HCEC 1CT (cell line): ENCODE data around the gene TRIM43B.
A peak's percentile ranks its signal among the peaks of the same experiment; 100 is the strongest.
"Not testable (repeated sequence)": the region's sequence is repeated elsewhere in the genome, so short reads cannot be mapped to it uniquely, and the experiment has no call there.

ENCODE experiments used
- DNase-seq: peaks from one replicate; pipeline ENCODE4 v3.0.0-alpha.2; 2017

The TRIM43B gene

DNA sequence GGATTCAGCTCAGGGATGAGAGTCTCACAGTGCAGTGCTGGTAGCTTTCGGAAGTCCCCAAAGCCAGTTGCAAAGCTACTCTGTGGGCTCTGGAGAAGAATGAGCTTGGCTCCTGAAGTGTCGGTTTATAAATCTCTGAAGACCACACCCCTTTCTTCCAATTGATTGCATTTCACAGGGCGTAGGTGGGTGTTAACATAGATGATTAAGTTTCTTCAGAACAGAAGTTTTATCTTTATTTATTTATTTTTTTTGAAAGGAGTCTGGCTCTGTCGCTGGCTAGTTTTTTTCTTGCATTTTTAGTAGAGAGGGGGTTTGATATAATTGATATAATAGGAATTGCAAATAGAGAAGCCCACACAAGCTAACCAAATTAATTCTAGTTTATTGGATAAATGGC lies at the start of gene TRIM43B:
Gene TRIM43B (minus strand): TSS at position 101 of the 400 bp plus-strand sequence. CDS start 2,040 bp downstream, outside the sequence.
- not testable (repeated sequence) for DNase-seq

DNA sequence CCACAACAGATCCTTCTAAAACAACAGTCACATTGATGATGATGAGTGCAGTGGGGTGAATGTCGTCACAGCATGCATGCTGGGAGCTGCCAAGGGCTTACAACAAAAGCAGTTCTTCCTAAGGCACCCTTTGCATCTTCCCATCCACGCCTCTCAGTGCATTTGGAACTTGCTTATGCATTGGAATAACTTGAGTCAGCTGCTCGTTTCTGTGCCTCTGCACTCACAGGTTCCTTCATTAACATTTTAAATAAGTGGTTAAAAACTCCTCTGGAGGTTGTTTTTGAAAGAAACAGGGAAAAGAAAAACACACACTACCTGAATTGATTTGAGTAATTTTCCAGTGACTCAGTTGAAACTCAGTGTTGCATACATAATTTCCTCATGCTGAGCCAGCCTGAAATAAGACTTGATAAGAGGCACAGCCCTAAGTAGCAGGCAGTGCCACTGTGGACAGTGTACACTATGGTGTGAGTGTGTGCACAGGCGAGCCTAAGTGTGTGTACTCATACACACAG lies 46.8 kb upstream of the TRIM43B start:
- no peak for DNase-seq

DNA sequence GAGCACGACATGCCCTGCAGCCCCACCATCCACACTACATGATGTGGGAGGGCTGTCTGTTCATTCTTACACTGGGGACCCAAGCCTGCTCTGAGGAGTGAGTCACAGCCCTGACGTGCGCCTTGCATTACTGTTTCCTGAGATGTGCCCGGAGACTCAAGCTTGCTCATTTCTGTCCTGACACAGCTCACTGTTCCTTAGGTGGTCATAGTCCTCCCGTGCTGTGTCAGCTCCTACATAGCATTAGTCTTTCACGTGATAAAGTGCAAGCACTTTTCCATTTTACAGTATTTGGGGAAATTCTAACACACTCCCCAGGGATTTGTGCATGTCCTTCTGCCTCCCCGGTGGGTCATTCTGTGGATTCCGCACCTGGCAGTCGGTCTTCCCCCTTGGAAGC lies 46.2 kb upstream of the TRIM43B start:
- peak; percentile 79 for DNase-seq

DNA sequence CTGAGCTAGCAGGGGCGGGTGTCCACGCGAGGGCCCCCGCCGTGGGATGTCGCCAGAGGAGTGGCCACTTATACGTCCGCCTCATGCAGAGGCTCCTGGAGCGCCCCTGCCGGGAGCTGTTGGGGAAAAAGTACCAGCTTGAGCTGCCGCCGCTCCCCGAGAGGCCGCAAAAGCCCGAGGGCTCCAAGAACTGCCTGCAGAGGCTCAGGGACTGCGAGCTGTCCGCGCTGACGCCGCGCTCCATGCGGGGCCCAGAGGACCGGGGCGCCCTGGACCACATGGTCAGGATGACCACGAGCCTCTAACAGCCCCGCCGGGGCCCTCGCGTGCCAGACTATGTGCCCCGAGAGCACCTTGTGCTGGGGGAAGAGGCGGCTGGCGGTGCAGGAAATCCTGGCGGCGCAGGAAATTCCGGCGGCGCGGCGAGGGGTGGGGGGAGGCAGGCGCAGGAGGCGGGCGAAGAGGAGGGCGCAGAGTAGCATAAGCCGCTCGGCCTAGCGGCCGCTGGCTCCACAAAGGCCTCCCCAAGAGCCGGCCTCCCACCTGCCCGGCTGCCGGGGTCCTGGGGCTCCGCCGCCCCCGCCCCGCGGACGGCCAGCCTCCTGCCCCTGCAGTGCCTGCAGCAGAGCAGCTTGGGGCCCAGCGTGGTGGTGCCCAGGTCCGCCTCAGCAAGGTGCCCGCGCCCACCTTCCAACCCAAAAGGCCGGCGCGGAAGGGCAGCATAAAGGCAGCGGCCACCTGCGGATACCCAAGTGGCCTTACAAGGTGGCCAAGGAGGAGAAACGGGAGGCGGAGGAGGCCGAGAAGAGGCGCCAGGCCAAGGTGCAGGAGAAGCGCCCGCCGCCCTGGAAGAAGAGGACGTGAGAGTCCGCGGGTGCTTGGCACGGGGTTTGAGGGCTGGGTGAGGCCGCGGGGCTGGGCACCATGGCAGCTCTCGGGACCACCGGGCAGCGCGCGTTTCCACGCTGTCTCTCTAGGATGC lies 42.1 kb upstream of the TRIM43B start:
- DNase-seq = peak; percentile 54

DNA sequence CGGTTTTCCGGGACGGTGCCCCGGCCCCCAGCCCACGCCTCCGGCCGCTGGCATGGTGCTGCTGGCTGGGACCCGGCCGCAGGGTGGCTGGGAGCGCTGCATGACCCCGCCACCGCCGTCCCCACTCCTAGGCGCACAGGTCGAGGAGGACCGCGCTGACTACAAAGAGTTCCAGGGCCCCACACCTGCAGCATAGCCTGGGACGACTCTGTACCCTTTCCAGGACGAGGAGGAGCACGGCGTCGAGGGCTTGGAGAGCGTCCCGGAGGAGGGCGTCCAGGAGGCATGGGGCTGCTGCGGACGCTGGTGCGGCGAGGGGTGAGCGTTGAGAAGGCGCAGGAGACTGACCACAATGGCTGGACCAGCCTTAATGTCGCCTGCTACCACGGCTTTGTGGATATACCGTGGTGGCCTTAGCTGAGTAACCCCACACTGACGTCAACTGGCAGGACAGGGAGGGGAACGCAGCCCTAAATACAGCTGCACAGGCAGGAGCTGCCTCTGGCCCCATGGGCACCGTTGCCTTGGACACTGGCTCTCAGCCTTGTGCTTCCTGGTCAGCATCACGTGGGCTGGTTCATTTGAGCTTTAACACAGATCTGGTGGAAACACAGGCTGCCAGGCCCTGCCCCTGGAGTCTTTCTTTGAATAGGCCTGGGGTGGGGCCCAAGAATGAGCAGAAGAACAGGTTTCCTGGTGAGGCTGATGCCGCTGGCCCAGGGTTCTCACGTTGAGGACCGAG lies 40.9 kb upstream of the TRIM43B start:
- no peak for DNase-seq

DNA sequence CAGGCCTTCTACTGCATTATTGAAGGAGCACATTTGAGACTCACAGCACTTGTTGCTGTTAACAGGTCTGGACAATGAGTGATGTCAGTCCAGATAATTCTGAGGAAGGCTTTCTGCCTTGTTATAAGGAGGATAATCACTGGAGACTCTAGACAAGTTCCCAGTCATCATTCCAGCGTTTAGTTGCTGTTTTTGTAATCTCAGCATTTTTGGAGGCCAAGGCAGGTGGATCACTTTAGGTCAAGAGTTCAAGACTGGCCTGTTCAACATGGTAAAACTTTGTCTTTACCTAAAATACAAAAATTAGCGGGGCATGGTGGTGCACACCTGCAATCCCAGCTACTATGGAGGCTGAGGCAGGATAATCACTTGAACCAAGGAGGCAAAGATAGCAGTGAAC lies 39.6 kb upstream of the TRIM43B start:
- DNase-seq = no peak

DNA sequence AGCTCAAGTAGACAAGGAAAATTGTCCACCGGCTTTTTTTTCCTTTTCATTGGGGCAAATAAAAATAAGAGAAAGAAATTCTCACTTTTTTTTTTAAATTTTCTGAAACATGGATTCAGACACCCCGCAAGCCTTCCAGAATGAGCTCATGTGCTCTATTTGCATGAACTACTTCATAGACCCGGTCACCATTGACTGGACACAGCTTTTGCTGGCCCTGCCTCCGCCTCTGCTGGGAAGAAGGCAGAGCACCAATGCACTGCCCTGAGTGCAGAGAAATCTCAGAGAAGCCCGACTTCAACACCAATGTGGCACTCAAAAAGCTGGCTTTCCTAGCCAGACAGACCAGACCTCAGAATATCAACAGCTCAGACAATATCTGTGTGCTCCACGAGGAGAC lies 30.2 kb upstream of the TRIM43B start:
- DNase-seq = no peak

DNA sequence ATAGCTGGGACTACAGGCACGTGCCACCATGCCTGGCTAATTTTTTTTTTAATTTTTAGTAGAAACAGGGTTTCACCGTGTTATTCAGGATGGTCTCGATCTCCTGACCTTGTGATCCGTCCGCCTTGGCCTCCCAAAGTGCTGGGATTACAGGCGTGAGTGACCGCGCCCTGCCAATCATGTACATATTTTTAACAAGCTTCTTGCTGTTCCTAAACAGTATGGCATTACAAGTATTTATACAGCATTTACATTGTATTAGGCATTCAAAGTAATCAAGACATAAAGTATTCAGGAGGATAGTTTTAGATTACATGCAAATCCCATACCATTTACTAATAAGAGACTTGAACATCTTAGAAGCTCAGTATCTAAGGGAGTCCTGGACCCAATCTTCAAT lies 29.7 kb upstream of the TRIM43B start:
- not testable (repeated sequence) for DNase-seq

DNA sequence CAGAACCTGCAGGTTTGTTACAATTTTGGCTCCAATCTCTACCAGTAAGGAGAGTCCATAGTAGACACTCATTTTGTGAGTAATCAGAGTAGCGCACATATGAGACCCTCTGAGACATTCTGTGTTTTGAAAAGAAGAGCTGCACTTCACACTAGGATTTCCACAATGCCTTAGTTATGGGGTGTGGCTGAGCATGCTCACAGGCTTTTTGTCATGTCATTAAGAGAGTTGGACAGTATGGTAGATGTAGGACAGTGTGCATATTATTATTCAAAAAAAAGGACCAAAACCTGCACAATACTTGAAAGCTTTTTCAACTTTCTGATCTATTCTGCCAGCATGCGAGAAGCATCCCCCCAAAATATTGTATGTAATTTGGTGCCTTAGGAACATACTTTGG lies 24.9 kb upstream of the TRIM43B start:
- DNase-seq = no peak

DNA sequence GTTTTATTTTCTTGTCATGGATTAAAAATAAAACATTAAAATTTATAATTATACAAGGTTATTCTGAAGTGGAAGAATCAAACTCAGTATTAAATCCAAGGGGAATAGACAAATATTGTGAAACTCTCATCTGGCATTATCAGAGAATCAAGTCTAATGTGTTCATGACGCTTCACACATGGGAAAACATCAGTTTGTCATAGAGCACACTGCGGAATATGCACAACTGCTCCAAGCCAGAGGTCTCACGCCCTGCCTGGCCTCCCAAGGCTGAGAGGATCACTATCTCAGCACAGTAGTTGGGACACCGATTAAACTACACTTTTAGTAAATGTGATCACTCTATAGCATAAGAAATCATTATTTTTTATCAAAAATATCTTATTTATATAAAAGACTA lies 20.7 kb upstream of the TRIM43B start:
- DNase-seq = no peak

DNA sequence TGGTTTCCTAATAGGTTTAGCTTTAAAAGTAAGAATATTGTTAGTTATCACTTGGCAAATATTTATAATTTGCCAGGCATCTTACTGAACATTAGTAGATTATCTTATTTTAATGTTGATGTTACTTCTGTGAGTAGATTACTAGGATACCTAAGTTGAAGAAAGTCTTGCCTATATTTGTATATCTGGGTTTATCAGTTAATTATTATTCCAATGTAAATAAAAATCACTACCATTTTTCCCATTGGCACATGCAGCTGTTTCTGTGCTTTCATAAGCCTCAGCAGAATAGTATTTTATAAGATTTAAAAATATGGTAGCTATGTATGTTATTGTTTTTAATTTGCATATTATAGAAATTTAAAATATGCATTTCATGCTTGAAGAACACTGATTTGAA lies 16.3 kb upstream of the TRIM43B start:
- DNase-seq = no peak

DNA sequence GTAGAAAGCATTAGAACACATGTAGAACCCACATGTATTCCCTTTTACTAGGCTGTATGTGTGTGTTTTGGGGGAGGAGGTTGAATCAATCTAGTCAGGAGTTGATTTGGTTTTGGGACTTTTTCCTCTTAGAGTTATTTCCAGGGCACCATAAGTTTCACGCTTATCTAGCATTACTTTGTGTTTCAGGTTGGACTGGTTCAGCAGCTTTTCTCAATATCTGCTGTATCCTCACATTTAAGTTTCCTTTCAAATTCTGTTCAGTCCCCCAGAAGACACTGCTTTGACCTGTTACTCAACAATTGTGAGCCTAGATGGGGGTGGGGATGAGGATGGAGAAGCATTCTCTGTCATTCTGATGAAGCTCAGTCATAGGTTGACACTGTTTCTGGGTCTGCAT lies 7.5 kb upstream of the TRIM43B start:
- DNase-seq = not testable (repeated sequence)

DNA sequence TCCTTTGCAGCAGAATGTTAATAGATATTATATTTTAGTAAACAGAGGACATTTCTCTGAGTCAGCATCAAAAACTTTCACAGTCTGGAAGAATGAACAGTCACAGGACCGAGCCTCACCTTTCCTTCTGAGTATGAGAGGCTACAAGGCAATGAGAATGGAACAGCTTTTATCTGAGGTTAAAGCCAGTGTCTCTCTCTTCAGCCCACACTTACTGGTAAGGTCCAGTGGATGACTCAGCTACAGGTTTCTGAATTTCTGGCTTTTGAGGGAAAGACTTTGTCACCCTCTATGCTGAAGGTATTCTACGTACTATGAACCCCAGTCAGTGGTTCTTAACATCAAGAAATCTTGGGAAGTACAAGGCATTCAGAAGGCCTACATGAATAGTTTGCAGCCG lies 9.5 kb downstream of the TRIM43B start:
- DNase-seq = not testable (repeated sequence)

DNA sequence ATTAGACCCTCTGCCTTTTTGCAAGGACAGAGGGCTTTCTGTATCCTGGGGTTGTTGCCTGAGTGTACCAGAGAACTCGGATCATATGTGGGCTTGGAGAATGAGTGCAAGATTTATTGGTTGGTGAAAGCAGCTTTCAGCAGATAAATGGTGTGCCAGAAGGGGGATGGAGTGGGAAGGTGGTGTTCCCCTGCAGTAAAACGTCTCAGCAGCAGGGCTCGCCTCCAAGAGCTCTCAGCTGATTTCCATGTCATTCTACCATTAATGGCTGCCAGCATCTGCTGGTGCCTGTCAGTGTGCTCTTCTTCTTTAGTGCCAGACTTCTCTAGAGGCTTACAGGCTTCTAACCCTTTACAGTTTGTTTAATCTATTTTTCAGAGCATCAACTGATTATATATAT lies 16.6 kb downstream of the TRIM43B start:
- not testable (repeated sequence) for DNase-seq

DNA sequence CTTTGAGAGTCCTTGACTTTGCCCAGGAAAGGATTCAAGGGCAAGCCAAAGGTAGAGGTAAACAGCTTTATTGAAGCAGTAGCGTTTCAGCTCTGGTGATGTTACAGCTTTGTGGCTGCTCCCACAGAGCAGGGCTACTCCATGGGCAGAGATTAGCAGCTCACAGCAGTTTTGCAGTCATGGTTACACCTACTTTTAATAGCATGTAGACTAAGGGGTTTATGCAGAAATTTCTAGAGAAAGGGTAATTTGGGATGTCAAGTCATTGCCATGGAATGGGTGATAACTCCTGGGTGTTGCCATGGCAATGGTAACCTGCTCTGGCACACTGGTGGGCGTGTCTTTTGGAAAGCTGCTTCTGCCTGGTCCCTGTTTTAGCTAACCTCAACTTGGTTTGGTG lies 18.0 kb downstream of the TRIM43B start:
- not testable (repeated sequence) for DNase-seq

DNA sequence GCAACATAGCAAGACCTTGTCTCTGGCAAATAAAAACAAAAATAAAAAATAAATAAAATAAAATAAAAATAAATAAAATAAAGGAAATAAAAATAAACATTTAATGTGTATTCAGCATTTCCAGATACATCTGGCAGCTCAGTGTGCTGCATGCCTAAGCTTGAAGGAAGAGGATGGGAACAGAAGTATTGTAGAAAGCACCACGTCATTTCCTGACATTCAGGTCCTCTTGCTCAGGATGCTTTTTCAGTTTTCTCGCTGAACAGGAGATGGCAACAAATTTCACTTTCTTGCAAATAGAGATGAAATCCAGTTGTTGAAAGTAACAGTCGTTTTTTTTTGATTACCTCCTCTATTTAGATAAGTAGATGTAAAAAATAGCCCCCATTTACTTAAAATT lies 21.3 kb downstream of the TRIM43B start:
- DNase-seq = not testable (repeated sequence)

DNA sequence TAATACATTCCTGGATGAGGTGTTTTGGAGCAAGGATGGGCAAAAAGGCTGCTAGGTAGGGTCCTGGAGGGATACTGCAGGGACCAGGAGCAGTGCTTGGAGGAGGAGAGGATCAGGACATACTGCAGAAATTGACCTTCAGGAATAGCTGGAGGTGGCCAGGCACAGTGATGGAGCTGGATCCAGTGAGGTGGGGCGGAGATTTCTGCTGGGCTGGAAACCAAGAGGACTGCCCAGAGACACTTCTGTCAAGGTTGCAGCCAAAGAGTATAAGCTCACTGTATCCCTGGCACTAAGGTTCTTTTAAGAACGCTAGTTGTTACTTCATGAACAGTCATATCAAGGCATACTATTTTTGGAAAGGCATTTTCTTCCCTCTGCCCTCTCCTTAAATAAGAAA lies 39.2 kb downstream of the TRIM43B start:
- not testable (repeated sequence) for DNase-seq

DNA sequence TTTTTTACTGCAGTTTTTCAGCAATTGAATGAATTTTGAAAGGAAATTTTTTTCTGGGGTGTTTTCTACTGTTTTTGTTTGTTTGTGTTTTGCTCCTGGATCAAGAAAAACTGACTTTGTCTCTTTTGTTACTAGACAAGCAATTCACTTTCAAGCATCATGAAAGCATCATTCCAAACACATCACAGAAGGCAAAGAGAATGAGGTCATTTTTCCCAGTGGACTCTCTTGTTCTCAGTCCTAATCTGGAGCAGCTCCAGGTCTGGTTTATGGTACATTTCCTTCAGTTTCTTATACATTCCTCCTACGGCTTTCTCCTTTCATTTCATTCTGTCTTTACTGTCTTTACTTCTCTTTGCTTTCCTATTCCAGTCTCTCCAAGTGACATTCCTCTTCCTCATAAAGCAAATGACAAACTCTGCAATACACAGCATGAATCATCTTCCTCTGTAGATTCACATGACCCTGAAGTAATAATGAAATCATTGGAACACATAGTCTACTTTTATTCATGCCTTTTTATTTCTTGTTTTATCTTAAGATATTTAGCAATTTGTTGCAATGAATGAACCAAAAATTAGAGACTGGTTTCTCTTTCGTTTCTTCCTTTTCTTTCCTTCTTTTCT lies 42.0 kb downstream of the TRIM43B start:
- not testable (repeated sequence) for DNase-seq

DNA sequence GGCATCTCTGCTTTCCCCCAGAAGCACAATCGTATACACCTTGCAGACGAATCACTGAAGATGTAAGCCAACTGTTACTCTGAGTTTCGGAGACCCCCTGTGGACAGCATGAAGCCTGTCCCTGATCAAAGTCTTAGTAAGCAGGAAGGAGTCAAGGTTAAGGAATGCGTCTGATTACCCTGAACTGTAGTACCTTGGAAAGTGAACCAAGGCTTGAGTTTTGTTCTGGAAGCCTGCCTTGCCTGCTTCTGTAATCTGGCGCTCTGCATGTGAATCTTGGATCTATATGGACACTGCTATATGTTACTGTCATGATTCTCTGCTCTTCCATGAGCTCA lies 48.7 kb downstream of the TRIM43B start:
- DNase-seq = not testable (repeated sequence)

DNA sequence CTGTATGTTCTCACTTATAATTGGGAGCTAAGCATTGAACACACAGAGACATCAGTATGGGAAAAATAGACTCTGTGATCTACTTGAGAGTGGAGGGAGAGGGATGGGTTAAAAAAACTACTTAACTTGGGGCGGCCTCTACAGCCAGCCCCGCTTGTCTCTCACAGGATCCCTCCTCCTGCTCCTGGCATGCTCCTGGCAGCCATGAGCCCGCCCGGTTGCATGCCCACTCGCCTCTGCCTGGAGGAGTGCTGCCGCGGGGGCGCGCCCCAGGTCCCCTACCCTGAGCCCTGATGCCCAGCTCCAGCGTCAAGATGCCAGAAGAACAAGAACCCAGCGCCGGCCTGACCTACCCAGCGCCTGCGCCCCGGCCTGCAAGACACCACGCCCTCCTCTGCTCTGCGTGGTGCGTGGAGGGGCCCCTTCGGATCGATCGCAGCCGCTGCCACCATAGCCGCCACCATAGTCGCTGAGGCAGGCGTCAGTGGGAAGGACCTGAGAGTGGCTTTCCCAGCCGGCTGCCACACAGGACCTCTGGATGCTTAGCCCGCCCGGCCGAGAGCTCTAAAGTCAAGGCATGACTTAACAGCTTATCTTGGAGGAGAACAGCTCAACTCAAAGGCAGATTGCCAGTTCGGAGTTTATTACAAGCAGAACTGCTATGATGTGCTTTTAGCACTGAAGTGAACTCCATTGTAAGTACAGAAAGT lies 49.2 kb downstream of the TRIM43B start:
- not testable (repeated sequence) for DNase-seq

DNA sequence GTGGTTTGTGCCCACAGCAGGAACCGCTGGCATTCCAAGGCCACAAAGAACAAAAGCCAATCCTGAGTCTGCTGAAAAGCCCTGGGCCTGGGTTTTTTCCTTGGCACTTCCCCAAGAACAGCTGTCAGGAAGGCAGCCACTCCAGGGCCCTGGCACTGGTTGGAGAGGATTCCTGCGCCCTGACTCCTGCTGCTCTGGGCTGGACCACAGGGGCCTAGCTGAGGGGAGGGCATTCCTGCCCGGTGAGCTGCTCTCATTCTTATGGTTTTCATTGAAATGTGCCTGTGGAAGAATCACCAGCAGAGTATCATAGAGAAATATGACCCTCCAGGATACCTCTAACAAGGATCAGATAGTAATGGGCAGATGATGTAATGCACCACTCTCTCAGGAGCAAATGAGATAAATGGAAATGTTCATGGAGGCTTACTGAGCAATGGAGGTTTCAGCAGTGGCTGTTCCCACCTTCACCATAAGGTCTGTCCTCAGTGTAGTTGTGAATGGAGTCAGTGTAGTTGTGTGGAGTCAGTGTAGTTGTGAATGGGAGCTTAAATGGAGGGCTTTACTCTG lies 50.0 kb downstream of the TRIM43B start:
- peak; percentile 54 for DNase-seq

DNA sequence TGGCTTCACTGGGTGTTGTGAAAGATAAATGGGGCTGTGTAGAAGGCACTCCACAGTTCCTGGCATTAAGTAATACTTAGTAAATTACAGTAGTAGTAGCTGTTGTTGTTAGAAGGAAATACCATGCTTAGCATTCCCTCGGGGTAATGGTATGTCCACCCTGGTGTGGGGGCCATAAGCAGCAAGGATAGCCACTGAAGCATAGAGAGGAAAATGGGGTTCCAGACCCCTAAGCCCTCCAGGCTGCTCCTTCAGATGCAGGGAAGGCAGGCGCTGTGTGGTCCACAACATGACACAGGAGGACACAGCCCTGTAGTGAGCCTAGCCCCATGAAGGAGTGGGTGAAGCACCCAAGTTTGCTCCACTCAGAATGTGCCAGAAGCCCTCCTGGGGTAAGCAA lies 50.6 kb downstream of the TRIM43B start:
- not testable (repeated sequence) for DNase-seq
